ENCODE measurements around the gene SET. TPM values are rescaled to one million over a fixed set of nuclear protein-coding genes. Genes with fewer than 3 reads are reported as not detected.

SET gene
- total and polyA plus RNA-seq, 2 of the 13 experiments (the other 11 are each of a cell fraction or from before 2014, with no cell fraction given): 94.2 to 611 TPM

DNA sequence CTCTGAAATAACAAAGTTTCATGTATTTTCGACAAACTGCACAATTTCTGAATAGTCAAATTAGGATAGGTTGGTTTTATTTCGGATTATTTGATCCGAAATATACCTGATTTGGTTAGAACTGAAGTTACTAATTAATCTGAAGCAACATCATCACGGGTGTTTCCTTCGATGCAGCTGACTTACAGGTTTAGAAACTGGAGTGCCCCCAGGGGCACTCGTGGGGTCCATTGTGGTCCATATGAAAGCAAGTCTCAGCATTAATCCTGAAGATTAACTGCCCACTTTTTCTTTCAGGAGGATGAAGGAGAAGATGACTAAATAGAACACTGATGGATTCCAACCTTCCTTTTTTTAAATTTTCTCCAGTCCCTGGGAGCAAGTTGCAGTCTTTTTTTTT lies 5.3 kb downstream of the SET start:
- no TSS peak for BruUV-seq (replicated peaks)
- ChIA-PET CTCF (ENCODE audit: low intra/inter-chr PET ratio, low total read pairs) (no interaction called here), POLR2A (no interaction called here)
- Histone ChIP-seq H3K4me2 (ENCODE audit: low read depth, low read length) (no peak overlapping the region), H3K4me1 (ENCODE audit: insufficient read depth, low read length) (peaks cover 26% of the 10 kb centered on the region), H3K9ac (ENCODE audit: insufficient read depth, low read depth, low read length) (no peak overlapping the region), H3K27ac (ENCODE audit: extremely low read length, insufficient read depth, low read length) (no peak overlapping the region), H3K27me3 (ENCODE audit: control insufficient read depth in 1 of 2, insufficient read depth in 2 of 2, low read length in 2 of 2) (no peaks in the 10 kb centered on the region), H4K20me1 (ENCODE audit: insufficient read depth, low read length) (peaks cover 19% of the 10 kb centered on the region), H3K79me2 (ENCODE audit: insufficient read depth, low read length) (peaks cover 34% of the 10 kb centered on the region), H3K36me3 (replicated peaks in 1 of 2; ENCODE audit: control insufficient read depth in 1 of 2, insufficient read depth in 2 of 2, low read length in 2 of 2) (peaks cover 6 to 32% of the 10 kb centered on the region in 2 experiments; a peak in 4 of 5 replicates), H3K9me3 (ENCODE audit: low read length) (peaks cover 7% of the 10 kb centered on the region; the same call in 1 of the 2 replicates), H2AFZ (ENCODE audit: low read length) (no peak overlapping the region), H3K4me3 (replicated peaks in 1 of 3; ENCODE audit: insufficient read depth in 1 of 3, low read depth in 2 of 3, low read length in 3 of 3) (no peak overlapping the region)
- ATAC-seq (no peak), FAIRE-seq (no peak), DNase-seq (ENCODE audit: low spot score) (no peak)
- in situ Hi-C loops (cut with HindIII; ENCODE audit: extremely low pct_ligation_motif_present, low pct_unique_long_range_greater_than_20kb): no loop called here
- WGBS (ENCODE audit: low lambda C conversion rate): 93% methylated on average over 6 of the region's 6 CpGs
- intact Hi-C loops (cut with micrococcal nuclease; ENCODE audit: unreplicated experiment): no loop called here
- TF ChIP-seq, protein P1, sequence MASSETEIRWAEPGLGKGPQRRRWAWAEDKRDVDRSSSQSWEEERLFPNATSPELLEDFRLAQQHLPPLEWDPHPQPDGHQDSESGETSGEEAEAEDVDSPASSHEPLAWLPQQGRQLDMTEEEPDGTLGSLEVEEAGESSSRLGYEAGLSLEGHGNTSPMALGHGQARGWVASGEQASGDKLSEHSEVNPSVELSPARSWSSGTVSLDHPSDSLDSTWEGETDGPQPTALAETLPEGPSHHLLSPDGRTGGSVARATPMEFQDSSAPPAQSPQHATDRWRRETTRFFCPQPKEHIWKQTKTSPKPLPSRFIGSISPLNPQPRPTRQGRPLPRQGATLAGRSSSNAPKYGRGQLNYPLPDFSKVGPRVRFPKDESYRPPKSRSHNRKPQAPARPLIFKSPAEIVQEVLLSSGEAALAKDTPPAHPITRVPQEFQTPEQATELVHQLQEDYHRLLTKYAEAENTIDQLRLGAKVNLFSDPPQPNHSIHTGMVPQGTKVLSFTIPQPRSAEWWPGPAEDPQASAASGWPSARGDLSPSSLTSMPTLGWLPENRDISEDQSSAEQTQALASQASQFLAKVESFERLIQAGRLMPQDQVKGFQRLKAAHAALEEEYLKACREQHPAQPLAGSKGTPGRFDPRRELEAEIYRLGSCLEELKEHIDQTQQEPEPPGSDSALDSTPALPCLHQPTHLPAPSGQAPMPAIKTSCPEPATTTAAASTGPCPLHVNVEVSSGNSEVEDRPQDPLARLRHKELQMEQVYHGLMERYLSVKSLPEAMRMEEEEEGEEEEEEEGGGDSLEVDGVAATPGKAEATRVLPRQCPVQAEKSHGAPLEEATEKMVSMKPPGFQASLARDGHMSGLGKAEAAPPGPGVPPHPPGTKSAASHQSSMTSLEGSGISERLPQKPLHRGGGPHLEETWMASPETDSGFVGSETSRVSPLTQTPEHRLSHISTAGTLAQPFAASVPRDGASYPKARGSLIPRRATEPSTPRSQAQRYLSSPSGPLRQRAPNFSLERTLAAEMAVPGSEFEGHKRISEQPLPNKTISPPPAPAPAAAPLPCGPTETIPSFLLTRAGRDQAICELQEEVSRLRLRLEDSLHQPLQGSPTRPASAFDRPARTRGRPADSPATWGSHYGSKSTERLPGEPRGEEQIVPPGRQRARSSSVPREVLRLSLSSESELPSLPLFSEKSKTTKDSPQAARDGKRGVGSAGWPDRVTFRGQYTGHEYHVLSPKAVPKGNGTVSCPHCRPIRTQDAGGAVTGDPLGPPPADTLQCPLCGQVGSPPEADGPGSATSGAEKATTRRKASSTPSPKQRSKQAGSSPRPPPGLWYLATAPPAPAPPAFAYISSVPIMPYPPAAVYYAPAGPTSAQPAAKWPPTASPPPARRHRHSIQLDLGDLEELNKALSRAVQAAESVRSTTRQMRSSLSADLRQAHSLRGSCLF (CRISPR knock-in tag; IDR thresholded peaks at IDR 0.05; ENCODE audit: borderline replicate concordance): no peak
- no peak for TF ChIP-seq ZNF432 (CRISPR knock-in tag; IDR thresholded peaks at IDR 0.05; ENCODE audit: borderline replicate concordance)
- TF ChIP-seq SOX6 (IDR thresholded peaks at IDR 0.05): no peak
- TF ChIP-seq SOX6 (CRISPR knock-in tag; IDR thresholded peaks at IDR 0.05): no peak
- TF ChIP-seq NCOA1 (CRISPR knock-in tag; IDR thresholded peaks at IDR 0.05): no peak
- no peak for TF ChIP-seq ZFP1 (CRISPR knock-in tag; IDR thresholded peaks at IDR 0.05)
- TF ChIP-seq ZNF724P (CRISPR knock-in tag; IDR thresholded peaks at IDR 0.05; ENCODE audit: borderline replicate concordance): no peak
- no peak for TF ChIP-seq HMGA1 (CRISPR knock-in tag; conservative IDR thresholded peaks at IDR 0.05)
- TF ChIP-seq, protein P2, sequence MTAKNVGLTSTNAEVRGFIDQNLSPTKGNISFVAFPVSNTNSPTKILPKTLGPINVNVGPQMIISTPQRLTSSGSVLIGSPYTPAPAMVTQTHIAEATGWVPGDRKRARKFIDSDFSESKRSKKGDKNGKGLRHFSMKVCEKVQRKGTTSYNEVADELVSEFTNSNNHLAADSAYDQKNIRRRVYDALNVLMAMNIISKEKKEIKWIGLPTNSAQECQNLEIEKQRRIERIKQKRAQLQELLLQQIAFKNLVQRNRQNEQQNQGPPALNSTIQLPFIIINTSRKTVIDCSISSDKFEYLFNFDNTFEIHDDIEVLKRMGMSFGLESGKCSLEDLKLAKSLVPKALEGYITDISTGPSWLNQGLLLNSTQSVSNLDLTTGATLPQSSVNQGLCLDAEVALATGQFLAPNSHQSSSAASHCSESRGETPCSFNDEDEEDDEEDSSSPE (CRISPR knock-in tag; IDR thresholded peaks at IDR 0.05): no peak
- no peak for TF ChIP-seq ZNF30 (CRISPR knock-in tag; IDR thresholded peaks at IDR 0.05)
- TF ChIP-seq ZNF251 (CRISPR knock-in tag; IDR thresholded peaks at IDR 0.05): no peak
- no peak for TF ChIP-seq SMC3 (IDR thresholded peaks at IDR 0.05; ENCODE audit: low read length)
- TF ChIP-seq IKZF5 (CRISPR knock-in tag; IDR thresholded peaks at IDR 0.05): no peak
- TF ChIP-seq, protein P3, sequence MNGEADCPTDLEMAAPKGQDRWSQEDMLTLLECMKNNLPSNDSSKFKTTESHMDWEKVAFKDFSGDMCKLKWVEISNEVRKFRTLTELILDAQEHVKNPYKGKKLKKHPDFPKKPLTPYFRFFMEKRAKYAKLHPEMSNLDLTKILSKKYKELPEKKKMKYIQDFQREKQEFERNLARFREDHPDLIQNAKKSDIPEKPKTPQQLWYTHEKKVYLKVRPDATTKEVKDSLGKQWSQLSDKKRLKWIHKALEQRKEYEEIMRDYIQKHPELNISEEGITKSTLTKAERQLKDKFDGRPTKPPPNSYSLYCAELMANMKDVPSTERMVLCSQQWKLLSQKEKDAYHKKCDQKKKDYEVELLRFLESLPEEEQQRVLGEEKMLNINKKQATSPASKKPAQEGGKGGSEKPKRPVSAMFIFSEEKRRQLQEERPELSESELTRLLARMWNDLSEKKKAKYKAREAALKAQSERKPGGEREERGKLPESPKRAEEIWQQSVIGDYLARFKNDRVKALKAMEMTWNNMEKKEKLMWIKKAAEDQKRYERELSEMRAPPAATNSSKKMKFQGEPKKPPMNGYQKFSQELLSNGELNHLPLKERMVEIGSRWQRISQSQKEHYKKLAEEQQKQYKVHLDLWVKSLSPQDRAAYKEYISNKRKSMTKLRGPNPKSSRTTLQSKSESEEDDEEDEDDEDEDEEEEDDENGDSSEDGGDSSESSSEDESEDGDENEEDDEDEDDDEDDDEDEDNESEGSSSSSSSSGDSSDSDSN (CRISPR knock-in tag; IDR thresholded peaks at IDR 0.05): no peak
- no peak for TF ChIP-seq ZNF121 (CRISPR knock-in tag; IDR thresholded peaks at IDR 0.05)
- no peak for TF ChIP-seq FOXJ3 (CRISPR knock-in tag; IDR thresholded peaks at IDR 0.05; ENCODE audit: borderline replicate concordance)
- TF ChIP-seq MTF1 (CRISPR knock-in tag; IDR thresholded peaks at IDR 0.05): no peak
